Ishikawa (cell line): ENCODE measurements around the gene TTN.

Experiments
- CEBPB ChIP-seq: IDR thresholded peaks from 2 replicates; pipeline ENCODE4 v1.6.1; 2012
- CREB1 ChIP-seq: IDR thresholded peaks from 2 replicates; pipeline ENCODE4 v1.6.1; 2012; ENCODE audit warnings: low read depth
- EGR1 ChIP-seq: IDR thresholded peaks from 2 replicates; pipeline ENCODE4 v1.6.1; 2012
- EP300 ChIP-seq: IDR thresholded peaks from 2 replicates; pipeline ENCODE4 v1.6.1; 2012; ENCODE audit warnings: borderline replicate concordance
- FOXM1 ChIP-seq: IDR thresholded peaks from 2 replicates; pipeline ENCODE4 v1.6.1; 2012; ENCODE audit warnings: low read depth, borderline replicate concordance
- NFIC ChIP-seq: IDR thresholded peaks from 2 replicates; pipeline ENCODE4 v1.6.1; 2012
- RAD21 ChIP-seq: IDR thresholded peaks from 2 replicates; pipeline ENCODE4 v1.6.1; 2012; ENCODE audit warnings: low read depth
- TAF1 ChIP-seq: IDR thresholded peaks from 2 replicates; pipeline ENCODE4 v1.6.1; 2012; ENCODE audit warnings: low read depth, mild to moderate bottlenecking
- TCF12 ChIP-seq: IDR thresholded peaks from 2 replicates; pipeline ENCODE4 v1.6.1; 2012; ENCODE audit warnings: low read depth
- TEAD4 ChIP-seq: IDR thresholded peaks from 2 replicates; pipeline ENCODE4 v1.6.1; 2012
- YY1 ChIP-seq: IDR thresholded peaks from 2 replicates; pipeline ENCODE4 v1.6.1; 2012; ENCODE audit warnings: low read depth
- ZBTB7A ChIP-seq: IDR thresholded peaks from 2 replicates; pipeline ENCODE4 v1.6.1; 2012; ENCODE audit warnings: low read depth
- TF ChIP-seq, protein P1 (sequence below): IDR thresholded peaks from 2 replicates; pipeline ENCODE4 v1.6.1; 2012; ENCODE audit warnings: low read depth, mild to moderate bottlenecking
- TF ChIP-seq, protein P2 (sequence below): IDR thresholded peaks from 2 replicates; pipeline ENCODE4 v1.6.1; 2012
- TF ChIP-seq, protein P3 (sequence below): IDR thresholded peaks from 2 replicates; pipeline ENCODE4 v1.6.1; 2012

Gene TTN

DNA sequence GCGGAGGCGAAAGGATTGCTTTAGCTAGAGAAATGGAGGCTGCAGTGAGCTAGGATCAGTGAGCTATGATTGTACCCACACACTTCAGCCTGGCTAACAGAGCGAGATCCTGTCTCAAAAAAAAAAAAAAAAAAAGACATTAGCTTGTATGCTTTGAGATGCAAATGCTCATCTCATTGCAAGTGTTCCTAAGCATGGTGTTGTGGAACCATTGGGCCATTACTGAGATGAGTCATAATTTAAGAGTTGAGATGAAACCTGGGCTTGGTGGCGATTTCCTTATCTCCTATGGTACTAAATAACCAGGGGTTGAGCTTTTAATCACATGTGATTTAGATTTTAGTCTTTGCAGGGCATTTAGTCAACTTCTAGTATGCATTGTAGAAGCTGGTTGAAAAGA lies 324.8 kb downstream of the TTN start:
- TF ChIP-seq TEAD4 (no peak), EP300 (no peak), CREB1 (no peak), TAF1 (no peak), EGR1 (no peak), ZBTB7A (no peak)
- TF ChIP-seq, protein P1, sequence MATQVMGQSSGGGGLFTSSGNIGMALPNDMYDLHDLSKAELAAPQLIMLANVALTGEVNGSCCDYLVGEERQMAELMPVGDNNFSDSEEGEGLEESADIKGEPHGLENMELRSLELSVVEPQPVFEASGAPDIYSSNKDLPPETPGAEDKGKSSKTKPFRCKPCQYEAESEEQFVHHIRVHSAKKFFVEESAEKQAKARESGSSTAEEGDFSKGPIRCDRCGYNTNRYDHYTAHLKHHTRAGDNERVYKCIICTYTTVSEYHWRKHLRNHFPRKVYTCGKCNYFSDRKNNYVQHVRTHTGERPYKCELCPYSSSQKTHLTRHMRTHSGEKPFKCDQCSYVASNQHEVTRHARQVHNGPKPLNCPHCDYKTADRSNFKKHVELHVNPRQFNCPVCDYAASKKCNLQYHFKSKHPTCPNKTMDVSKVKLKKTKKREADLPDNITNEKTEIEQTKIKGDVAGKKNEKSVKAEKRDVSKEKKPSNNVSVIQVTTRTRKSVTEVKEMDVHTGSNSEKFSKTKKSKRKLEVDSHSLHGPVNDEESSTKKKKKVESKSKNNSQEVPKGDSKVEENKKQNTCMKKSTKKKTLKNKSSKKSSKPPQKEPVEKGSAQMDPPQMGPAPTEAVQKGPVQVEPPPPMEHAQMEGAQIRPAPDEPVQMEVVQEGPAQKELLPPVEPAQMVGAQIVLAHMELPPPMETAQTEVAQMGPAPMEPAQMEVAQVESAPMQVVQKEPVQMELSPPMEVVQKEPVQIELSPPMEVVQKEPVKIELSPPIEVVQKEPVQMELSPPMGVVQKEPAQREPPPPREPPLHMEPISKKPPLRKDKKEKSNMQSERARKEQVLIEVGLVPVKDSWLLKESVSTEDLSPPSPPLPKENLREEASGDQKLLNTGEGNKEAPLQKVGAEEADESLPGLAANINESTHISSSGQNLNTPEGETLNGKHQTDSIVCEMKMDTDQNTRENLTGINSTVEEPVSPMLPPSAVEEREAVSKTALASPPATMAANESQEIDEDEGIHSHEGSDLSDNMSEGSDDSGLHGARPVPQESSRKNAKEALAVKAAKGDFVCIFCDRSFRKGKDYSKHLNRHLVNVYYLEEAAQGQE: no peak

DNA sequence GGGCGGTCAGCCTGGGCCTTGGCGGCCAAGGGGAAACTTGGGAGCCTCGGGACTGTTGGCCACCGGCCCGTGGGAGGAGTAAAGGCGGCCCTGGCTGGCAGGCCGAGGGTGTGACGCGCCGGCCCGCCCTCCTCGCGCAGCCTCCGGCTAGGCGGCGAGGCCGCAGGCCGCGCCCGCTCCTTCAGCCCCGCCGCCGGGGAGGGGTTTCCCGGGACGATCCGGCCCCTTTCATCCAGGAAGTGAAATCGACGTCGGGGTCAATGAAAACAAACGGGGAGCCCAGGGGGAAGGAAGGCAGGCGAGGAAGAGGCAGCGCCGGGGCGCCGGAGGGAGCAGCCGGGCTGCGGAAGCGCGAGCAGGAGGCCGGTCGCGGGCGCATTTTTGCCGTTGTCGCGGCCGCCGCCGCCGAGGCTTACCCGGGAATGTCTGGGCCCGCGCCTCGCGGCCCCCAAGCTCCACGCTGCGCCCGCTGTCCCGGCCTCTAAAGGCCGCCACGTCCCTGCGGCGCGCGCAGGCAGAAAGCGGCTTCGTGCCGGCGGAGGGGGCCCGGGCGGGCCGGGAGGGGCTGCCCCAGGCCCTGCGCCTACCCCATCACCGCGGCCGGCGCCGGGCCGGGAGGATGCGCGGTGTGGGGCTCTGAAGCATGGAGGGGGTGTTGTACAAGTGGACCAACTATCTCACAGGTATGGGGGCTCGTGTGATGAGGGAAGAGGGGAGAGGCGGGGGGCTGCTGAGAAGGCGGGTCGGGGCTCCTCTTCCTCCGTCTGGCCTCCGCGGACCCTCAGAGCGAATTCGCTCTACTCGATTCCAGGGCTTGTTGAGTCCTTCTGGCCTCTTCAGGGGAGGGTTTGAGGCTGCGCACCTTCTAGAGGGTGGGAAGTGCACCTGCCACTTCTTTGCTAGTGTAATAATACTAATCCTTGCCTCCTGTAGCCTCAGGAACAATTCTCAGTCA lies 326.7 kb downstream of the TTN start, which contains the start of gene PLEKHA3:
Gene PLEKHA3, plus strand, starts transcription at position 231 of the 955 bp plus-strand sequence. Its CDS starts 413 bp downstream, at position 644.
- TF ChIP-seq FOXM1 (no peak), CEBPB (no peak), TEAD4 (no peak), EP300 (no peak), YY1 (peak; percentile 21; the same call in 1 of the 2 replicates), TAF1 (peak; percentile 48; the same call in 1 of the 2 replicates), TCF12 (no peak; the same call in 1 of the 2 replicates), NFIC (peak; percentile 52), ZBTB7A (peak; percentile 53; the same call in 1 of the 2 replicates)
- TF ChIP-seq, protein P2, sequence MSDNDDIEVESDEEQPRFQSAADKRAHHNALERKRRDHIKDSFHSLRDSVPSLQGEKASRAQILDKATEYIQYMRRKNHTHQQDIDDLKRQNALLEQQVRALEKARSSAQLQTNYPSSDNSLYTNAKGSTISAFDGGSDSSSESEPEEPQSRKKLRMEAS: no peak; the same call in 1 of the 2 replicates
- TF ChIP-seq, protein P3, sequence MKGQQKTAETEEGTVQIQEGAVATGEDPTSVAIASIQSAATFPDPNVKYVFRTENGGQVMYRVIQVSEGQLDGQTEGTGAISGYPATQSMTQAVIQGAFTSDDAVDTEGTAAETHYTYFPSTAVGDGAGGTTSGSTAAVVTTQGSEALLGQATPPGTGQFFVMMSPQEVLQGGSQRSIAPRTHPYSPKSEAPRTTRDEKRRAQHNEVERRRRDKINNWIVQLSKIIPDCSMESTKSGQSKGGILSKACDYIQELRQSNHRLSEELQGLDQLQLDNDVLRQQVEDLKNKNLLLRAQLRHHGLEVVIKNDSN: no peak
- TF ChIP-seq, protein P1: no peak

DNA sequence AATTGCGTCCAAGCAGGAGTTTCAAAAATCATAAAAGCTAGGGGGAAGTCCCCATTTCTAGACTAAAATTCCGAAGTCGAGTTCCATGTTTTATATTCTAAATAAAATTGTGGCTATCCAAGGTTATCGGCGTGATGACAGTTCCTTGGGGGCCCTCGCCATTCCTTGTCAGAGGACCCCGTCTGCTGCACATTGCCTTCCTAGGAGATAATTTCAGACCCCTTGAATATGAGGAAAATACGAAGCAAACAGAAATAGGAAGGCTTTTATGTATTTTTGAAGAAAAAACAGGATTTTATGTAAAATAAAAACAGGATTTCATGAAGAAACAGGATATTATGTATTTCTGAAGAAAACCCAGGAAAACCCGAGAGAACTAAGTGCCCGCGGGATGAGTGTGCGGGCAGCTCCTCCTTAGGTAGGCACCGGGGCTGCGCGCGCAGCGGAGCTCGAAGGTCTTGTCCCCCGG lies 327.4 kb downstream of the TTN start:
- TF ChIP-seq TAF1 (no peak), RAD21 (no peak), CEBPB (no peak), EP300 (no peak), TEAD4 (no peak), ZBTB7A (no peak), FOXM1 (no peak), YY1 (no peak), CREB1 (no peak), NFIC (no peak)
- TF ChIP-seq, protein P1: no peak
- TF ChIP-seq, protein P2: no peak

DNA sequence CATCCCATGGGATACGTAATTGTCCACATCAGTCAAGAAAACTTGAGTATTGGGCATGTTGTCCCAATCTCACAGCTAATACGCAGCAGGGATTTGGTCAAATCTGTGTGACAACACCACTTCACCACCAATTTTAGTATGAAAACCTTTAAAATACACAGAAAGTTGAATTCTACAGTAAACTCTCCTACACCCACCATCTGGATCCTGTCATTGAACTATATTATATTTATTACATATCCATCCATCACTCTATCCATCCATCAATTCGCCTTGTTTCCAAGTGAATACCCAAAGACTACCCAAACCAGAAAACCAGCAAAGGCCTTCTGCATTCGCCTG lies 328.0 kb downstream of the TTN start:
- no peak for TF ChIP-seq TAF1
- TF ChIP-seq EP300: no peak
- TF ChIP-seq EGR1: no peak
- TF ChIP-seq, protein P3: no peak
- no peak for TF ChIP-seq ZBTB7A
- TF ChIP-seq CREB1: no peak
- no peak for TF ChIP-seq NFIC
- TF ChIP-seq, protein P2: no peak
- TF ChIP-seq, protein P1: no peak
- TF ChIP-seq TCF12: no peak
- TF ChIP-seq YY1: no peak
- no peak for TF ChIP-seq CEBPB
- TF ChIP-seq TEAD4: no peak
